Thyroid gland (tissue), 4 donors: ENCODE measurements around the gene ATM. TPM values are rescaled to one million over a fixed set of nuclear protein-coding genes. Genes with fewer than 3 reads are reported as not detected.

Experiments
- DNase-seq, 2 donors: peaks; one replicate each; pipeline ENCODE4 v3.0.0-alpha.2; 2019
- H3K27ac ChIP-seq, 3 donors: fragments of 200-600 bp; sonication (generic); 1 replicate in 2 of 3; 2 replicates in 1 of 3; pipeline ENCODE4 v1.5.1; 2016 to 2019; ENCODE audit warnings: mild to moderate bottlenecking in 1 of 3, moderate library complexity in 1 of 3
- H3K27me3 ChIP-seq: fragments of 200-600 bp; sonication (generic); one replicate; pipeline ENCODE4 v1.5.1; 2019
- H3K36me3 ChIP-seq, 2 donors: fragments of 200-600 bp; sonication (generic); one replicate each; pipeline ENCODE4 v1.5.1; 2016 to 2019
- H3K4me1 ChIP-seq, 2 donors: fragments of 200-600 bp; sonication (generic); one replicate each; pipeline ENCODE4 v1.5.1; 2017 to 2019
- H3K4me3 ChIP-seq, 3 donors: fragments of 200-600 bp; sonication (generic); replicated peaks in 1 of 3; 1 replicate in 2 of 3; 2 replicates in 1 of 3; pipeline ENCODE4 v1.5.1; 2016; ENCODE audit warnings: mild to moderate bottlenecking in 1 of 3
- H3K9me3 ChIP-seq: fragments of 200-600 bp; sonication (generic); one replicate; pipeline ENCODE4 v1.5.1; 2017
- POLR2A ChIP-seq, 2 donors: fragments of 450-650 bp; IDR thresholded peaks; one replicate each; pipeline ENCODE4 v1.6.1; 2017; ENCODE audit warnings: antibody characterized with exemption in 2 of 2, mild to moderate bottlenecking in 2 of 2, moderate library complexity in 1 of 2
- WGBS, 2 donors: methylation state at CpG; one replicate each; pipeline ENCODE4 v1.1.5; 2017; 5-methylcytosine and 5-hydroxymethylcytosine counted together
- intact Hi-C: fragments of 100-400 bp; cut with DNase I; formaldehyde crosslinking; loops from one replicate; pipeline ENCODE4 v1.15.1; 2023
- total RNA-seq, 4 donors: library from RNA; depleted of rRNA; stranded (reverse); fragments of >200 nt; gene quantifications; one replicate each; pipeline ENCODE4 v1.2.3, GENCODE V29; 2016
- TF ChIP-seq, protein P1 (sequence below), 6 experiments: fragments of 200-600 bp in 3 of 6; fragments of 450-650 bp in 3 of 6; sonication (generic) in 3 of 6; IDR thresholded peaks; one replicate each; pipeline ENCODE4 v1.5.1; 2016 to 2019; ENCODE audit warnings: antibody characterized with exemption in 6 of 6, mild to moderate bottlenecking in 2 of 6, inconsistent platforms in 1 of 6, moderate library complexity in 1 of 6

Gene ATM
- total RNA-seq, 4 donors from 2014 or later = 84.4 to 207 (median 137) TPM

DNA sequence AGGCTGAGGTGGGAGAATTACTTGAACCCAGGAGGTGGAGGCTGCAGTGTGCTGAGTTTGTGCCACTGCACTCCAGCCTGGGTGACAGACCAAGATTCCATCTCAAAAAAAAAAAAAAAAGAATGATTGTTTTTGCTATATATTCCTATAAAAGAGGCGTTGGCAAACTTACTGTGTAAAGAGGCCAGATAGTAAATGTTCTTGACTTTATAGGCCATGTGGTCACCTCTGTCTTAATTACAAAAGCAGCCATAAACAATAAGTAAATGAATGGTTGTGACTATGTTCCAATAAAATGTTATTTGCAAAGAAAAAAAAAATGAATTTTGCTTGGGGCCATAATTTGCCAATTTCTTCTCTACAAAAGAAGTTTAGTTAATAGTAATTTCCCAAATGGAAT, 12.3 kb downstream of the ATM start:
- no peak for DNase-seq
- H3K4me1 ChIP-seq = no peaks in the 10 kb centered on the region
- H3K36me3 ChIP-seq = peaks cover 4 to 10% of the 10 kb centered on the region in 2 donors
- intact Hi-C loops = no loop called here
- H3K4me3 ChIP-seq = no peak overlapping the region
- no peaks in the 10 kb centered on the region for H3K27me3 ChIP-seq
- H3K9me3 ChIP-seq = no peaks in the 10 kb centered on the region
- H3K27ac ChIP-seq = no peak overlapping the region
- TF ChIP-seq POLR2A (IDR thresholded peaks at IDR 0.05) = no peak
- TF ChIP-seq, protein P1, sequence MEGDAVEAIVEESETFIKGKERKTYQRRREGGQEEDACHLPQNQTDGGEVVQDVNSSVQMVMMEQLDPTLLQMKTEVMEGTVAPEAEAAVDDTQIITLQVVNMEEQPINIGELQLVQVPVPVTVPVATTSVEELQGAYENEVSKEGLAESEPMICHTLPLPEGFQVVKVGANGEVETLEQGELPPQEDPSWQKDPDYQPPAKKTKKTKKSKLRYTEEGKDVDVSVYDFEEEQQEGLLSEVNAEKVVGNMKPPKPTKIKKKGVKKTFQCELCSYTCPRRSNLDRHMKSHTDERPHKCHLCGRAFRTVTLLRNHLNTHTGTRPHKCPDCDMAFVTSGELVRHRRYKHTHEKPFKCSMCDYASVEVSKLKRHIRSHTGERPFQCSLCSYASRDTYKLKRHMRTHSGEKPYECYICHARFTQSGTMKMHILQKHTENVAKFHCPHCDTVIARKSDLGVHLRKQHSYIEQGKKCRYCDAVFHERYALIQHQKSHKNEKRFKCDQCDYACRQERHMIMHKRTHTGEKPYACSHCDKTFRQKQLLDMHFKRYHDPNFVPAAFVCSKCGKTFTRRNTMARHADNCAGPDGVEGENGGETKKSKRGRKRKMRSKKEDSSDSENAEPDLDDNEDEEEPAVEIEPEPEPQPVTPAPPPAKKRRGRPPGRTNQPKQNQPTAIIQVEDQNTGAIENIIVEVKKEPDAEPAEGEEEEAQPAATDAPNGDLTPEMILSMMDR (IDR thresholded peaks at IDR 0.05) = no peak
- 91 to 100% methylated on average over 1 of the region's 1 CpG for WGBS, 2 donors

DNA sequence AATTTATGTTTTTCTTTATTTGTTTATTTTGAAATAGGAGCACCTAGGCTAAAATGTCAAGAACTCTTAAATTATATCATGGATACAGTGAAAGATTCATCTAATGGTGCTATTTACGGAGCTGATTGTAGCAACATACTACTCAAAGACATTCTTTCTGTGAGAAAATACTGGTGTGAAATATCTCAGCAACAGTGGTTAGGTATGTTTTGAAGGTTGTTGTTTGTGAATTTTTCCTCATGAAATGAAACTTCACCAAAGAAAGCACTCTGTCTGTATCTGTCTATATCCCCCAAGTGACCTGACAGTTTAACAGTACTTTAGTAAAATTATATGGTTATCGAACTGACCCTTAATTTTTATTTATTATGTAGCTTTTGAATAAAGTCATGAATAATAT, 12.8 kb downstream of the ATM start:
- WGBS, 2 donors = 98 to 99% methylated on average over 2 of the region's 2 CpGs
- no peak for TF ChIP-seq POLR2A (IDR thresholded peaks at IDR 0.05)
- TF ChIP-seq, protein P1 (IDR thresholded peaks at IDR 0.05) = no peak
- no peak overlapping the region for H3K4me3 ChIP-seq
- H3K36me3 ChIP-seq = peaks cover 4 to 5% of the 10 kb centered on the region in 2 donors
- no peaks in the 10 kb centered on the region for H3K27me3 ChIP-seq
- no peaks in the 10 kb centered on the region for H3K4me1 ChIP-seq
- no peak for DNase-seq
- no peaks in the 10 kb centered on the region for H3K9me3 ChIP-seq
- no peak overlapping the region for H3K27ac ChIP-seq
- intact Hi-C loops = no loop called here

DNA sequence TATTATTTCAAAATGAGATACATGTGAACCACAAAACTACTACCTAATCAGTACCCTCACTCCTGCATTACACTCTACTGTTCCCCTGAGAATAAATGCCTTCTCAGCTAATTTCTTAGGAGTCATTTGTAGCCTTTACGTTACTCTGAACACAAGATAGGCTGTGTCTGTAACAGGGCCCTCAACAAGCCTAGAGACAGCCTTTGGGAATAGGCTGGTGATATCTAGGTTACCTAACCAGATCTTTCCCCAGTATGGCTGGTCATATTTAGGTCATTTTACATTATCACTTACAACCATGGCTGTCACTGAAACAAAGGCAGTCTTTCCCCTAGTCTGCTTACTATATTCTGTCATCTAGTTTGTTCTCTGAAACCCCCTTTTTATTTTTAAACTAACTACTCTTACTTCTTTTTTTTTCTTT, 14.2 kb downstream of the ATM start:
- WGBS, 2 donors = 94 to 100% methylated on average over 1 of the region's 1 CpG
- intact Hi-C loops = no loop called here
- H3K27ac ChIP-seq = no peak overlapping the region
- no peak for TF ChIP-seq POLR2A (IDR thresholded peaks at IDR 0.05)
- TF ChIP-seq, protein P1 (IDR thresholded peaks at IDR 0.05) = no peak
- H3K9me3 ChIP-seq = no peaks in the 10 kb centered on the region
- no peaks in the 10 kb centered on the region for H3K4me1 ChIP-seq
- H3K36me3 ChIP-seq = peaks cover 4 to 5% of the 10 kb centered on the region in 2 donors
- no peak for DNase-seq
- no peaks in the 10 kb centered on the region for H3K27me3 ChIP-seq
- H3K4me3 ChIP-seq = no peak overlapping the region

DNA sequence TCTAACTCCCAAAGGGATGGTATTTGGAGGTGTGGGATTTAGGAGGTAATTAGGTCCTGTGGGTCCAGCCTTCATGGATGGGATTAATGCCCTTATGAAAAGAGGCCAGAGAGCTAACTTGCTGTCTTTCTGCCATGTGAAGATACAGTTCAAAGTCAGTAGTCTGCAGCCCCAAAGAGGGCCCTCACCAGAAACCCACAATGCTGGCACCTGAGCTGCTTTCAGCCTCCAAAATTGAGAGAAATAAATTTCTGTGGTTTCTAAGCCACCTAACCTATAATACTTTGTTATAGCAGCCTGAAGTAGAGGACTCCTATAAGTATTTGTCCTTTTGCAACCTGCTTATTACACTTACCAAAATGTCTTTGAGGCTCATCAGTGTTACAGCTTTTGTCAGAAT, 16.2 kb downstream of the ATM start:
- Histone ChIP-seq H3K9me3 (no peaks in the 10 kb centered on the region), H3K4me1 (no peaks in the 10 kb centered on the region), H3K4me3 (no peak overlapping the region), H3K27ac (no peak overlapping the region), H3K27me3 (no peaks in the 10 kb centered on the region), H3K36me3 (peaks cover 5 to 6% of the 10 kb centered on the region in 2 donors)
- intact Hi-C loops = no loop called here
- DNase-seq = no peak
- TF ChIP-seq, protein P1 (IDR thresholded peaks at IDR 0.05) = no peak
- TF ChIP-seq POLR2A (IDR thresholded peaks at IDR 0.05) = no peak

DNA sequence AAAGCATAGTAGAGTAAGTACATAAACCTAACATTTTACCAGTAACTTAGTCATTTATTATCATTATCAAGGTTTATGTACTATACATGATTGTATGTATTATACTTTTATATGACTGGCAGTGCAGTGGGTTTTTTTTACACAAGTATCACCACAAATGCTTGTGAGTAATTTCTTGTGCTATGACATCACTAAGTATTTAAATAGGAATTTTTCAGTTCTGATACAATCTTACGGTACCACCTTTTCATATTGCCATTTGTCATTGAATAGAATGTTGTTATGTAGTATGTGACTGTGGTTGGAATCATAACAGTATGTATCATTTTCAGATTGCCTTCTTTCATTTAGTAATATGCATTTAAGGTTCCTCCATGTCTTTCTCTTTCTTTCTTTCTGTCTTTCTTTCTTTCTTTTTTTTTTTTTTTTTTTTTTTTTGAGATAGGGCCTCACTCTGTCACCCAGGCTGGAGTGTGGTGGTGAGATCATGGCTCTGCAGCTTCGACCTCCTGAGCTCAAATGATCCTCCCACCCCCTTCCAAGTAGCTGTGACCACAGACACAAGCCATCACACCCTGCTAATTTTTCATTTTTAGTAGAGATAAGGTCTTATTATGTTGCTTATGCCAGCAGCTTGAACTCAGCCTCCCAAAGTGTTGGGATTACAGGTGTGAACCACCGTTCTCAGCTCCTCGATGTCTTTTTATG, 18.6 kb downstream of the ATM start:
- Histone ChIP-seq H3K27me3 (no peaks in the 10 kb centered on the region), H3K9me3 (no peaks in the 10 kb centered on the region), H3K36me3 (peaks cover 0 to 6% of the 10 kb centered on the region in 2 donors), H3K27ac (no peak overlapping the region), H3K4me1 (no peaks in the 10 kb centered on the region), H3K4me3 (no peak overlapping the region)
- DNase-seq = no peak
- 95 to 98% methylated on average over 4 of the region's 4 CpGs for WGBS, 2 donors
- TF ChIP-seq, protein P1 (IDR thresholded peaks at IDR 0.05) = no peak
- no peak for TF ChIP-seq POLR2A (IDR thresholded peaks at IDR 0.05)
- intact Hi-C loops = no loop called here
